HepG2 (cell line): Measurements from ENCODE around the gene NDUFS2. TPM values are rescaled to one million over a fixed set of nuclear protein-coding genes. Genes with fewer than 3 reads are reported as not detected.

Experiments
- AKAP8 ChIP-seq: sonication (generic); formaldehyde crosslinking; IDR thresholded peaks from 2 replicates; pipeline ENCODE4 v1.5.1; 2020; ENCODE audit warnings: mild to moderate bottlenecking, missing genetic modification reagents
- GLI4 ChIP-seq: sonication (generic); formaldehyde crosslinking; IDR thresholded peaks from 2 replicates; pipeline ENCODE4 v1.5.1; 2020; ENCODE audit warnings: missing genetic modification reagents, mild to moderate bottlenecking, moderate library complexity, borderline replicate concordance
- KLF15 ChIP-seq: sonication (generic); formaldehyde crosslinking; IDR thresholded peaks from 2 replicates; pipeline ENCODE4 v1.8.1; 2023; ENCODE audit warnings: borderline replicate concordance, mild to moderate bottlenecking, inconsistent platforms, missing genetic modification reagents, mixed read lengths
- MYC ChIP-seq: sonication (generic); formaldehyde crosslinking; IDR thresholded peaks from 2 replicates; pipeline ENCODE4 v1.9.0; 2021; ENCODE audit warnings: missing genetic modification reagents, borderline replicate concordance
- PCBP1 ChIP-seq: fragments of 200-400 bp; formaldehyde crosslinking; IDR thresholded peaks from 2 replicates; pipeline ENCODE4 v1.6.1; 2017; ENCODE audit warnings: mild to moderate bottlenecking, low read depth, low read length, borderline replicate concordance
- RAD51 ChIP-seq: fragments of 450-650 bp; IDR thresholded peaks from 2 replicates; pipeline ENCODE4 v1.6.1; 2016; ENCODE audit warnings: borderline replicate concordance
- RCOR2 ChIP-seq: IDR thresholded peaks from 2 replicates; pipeline ENCODE4 v1.6.1; 2016; ENCODE audit warnings: missing biosample characterization, missing genetic modification reagents
- SIX4 ChIP-seq: sonication (generic); formaldehyde crosslinking; IDR thresholded peaks from 2 replicates; pipeline ENCODE4 v1.4.0; 2020; ENCODE audit warnings: missing genetic modification reagents
- ZMAT3 ChIP-seq: sonication (generic); formaldehyde crosslinking; conservative IDR thresholded peaks from 2 replicates; pipeline ENCODE4 v1.7.0; 2021; ENCODE audit warnings: missing genetic modification reagents
- ZMYM3 ChIP-seq: sonication (generic); formaldehyde crosslinking; IDR thresholded peaks from 2 replicates; pipeline ENCODE4 v1.5.1; 2020; ENCODE audit warnings: mild to moderate bottlenecking, missing genetic modification reagents
- ZNF264 ChIP-seq: sonication (generic); formaldehyde crosslinking; IDR thresholded peaks from 2 replicates; pipeline ENCODE4 v1.4.0; 2020; ENCODE audit warnings: missing genetic modification reagents
- ZNF335 ChIP-seq: sonication (generic); formaldehyde crosslinking; IDR thresholded peaks from 2 replicates; pipeline ENCODE4 v1.4.0; 2020; ENCODE audit warnings: missing genetic modification reagents
- ZNF546 ChIP-seq: sonication (generic); formaldehyde crosslinking; conservative IDR thresholded peaks from 2 replicates; pipeline ENCODE4 v1.8.1; 2023; ENCODE audit warnings: mild to moderate bottlenecking, missing genetic modification reagents
- ZNF629 ChIP-seq: sonication (generic); formaldehyde crosslinking; conservative IDR thresholded peaks from 2 replicates; pipeline ENCODE4 v1.5.0; 2020; ENCODE audit warnings: missing genetic modification reagents
- ZNF674 ChIP-seq: sonication (generic); formaldehyde crosslinking; IDR thresholded peaks from 2 replicates; pipeline ENCODE4 v1.5.0; 2020; ENCODE audit warnings: low read depth, mild to moderate bottlenecking, missing genetic modification reagents
- ZNF781 ChIP-seq: sonication (generic); formaldehyde crosslinking; IDR thresholded peaks from 2 replicates; pipeline ENCODE4 v1.5.1; 2020; ENCODE audit warnings: borderline replicate concordance, mild to moderate bottlenecking, missing genetic modification reagents; ENCODE audit errors: not compliant biosample characterization
- ZNF839 ChIP-seq: sonication (generic); formaldehyde crosslinking; IDR thresholded peaks from 2 replicates; pipeline ENCODE4 v1.4.0; 2020; ENCODE audit warnings: missing genetic modification reagents, mild to moderate bottlenecking, borderline replicate concordance
- ZSCAN20 ChIP-seq: sonication (generic); formaldehyde crosslinking; IDR thresholded peaks from 2 replicates; pipeline ENCODE4 v1.4.0; 2020; ENCODE audit warnings: missing genetic modification reagents, mild to moderate bottlenecking, borderline replicate concordance
- polyA plus RNA-seq, 8 experiments: library from polyadenylated mRNA; depleted of rRNA in 3 of 8; stranded (reverse) in 7 of 8; unstranded in 1 of 8; fragments of >200 nt; fragmentation: Illumina TruSeq in 4 of 8; extraction: Trizol in 4 of 8; gene quantifications; 2 replicates each; pipeline versions ENCODE4 v1.2.1 to v1.2.3, GENCODE V29; 2011 to 2016; ENCODE audit warnings: low read depth in 4 of 8, missing spikeins in 1 of 8, mixed read lengths in 1 of 8; ENCODE audit not compliant: insufficient read depth in 1 of 8
- total RNA-seq, 5 experiments: library from RNA; depleted of rRNA; stranded (reverse); fragments of >200 nt; fragmentation: Illumina TruSeq; extraction: Trizol; gene quantifications; 2 replicates each; pipeline ENCODE4 v1.2.3, GENCODE V29; 2016; ENCODE audit warnings: low read depth in 1 of 5
- TF ChIP-seq, protein P1 (sequence below): sonication (generic); formaldehyde crosslinking; IDR thresholded peaks from 2 replicates; pipeline ENCODE4 v1.4.0; 2020; ENCODE audit warnings: mild to moderate bottlenecking, missing genetic modification reagents, borderline replicate concordance
- TF ChIP-seq, protein P2 (sequence below): sonication (generic); formaldehyde crosslinking; IDR thresholded peaks from 2 replicates; pipeline ENCODE4 v1.8.1; 2023; ENCODE audit warnings: mild to moderate bottlenecking, missing genetic modification reagents, borderline replicate concordance
- TF ChIP-seq, protein P3 (sequence below): sonication (generic); formaldehyde crosslinking; IDR thresholded peaks from 2 replicates; pipeline ENCODE4 v1.5.1; 2020; ENCODE audit warnings: missing genetic modification reagents, mild to moderate bottlenecking, borderline replicate concordance
- TF ChIP-seq, protein P4 (sequence below): sonication (generic); formaldehyde crosslinking; IDR thresholded peaks from 2 replicates; pipeline ENCODE4 v1.8.0; 2022; ENCODE audit warnings: mild to moderate bottlenecking, missing genetic modification reagents, moderate library complexity

The NDUFS2 gene
- total and polyA plus RNA-seq, 2 of the 13 experiments (the other 11 are each of a cell fraction or from before 2014, with no cell fraction given) = 89.9 to 118 TPM

DNA sequence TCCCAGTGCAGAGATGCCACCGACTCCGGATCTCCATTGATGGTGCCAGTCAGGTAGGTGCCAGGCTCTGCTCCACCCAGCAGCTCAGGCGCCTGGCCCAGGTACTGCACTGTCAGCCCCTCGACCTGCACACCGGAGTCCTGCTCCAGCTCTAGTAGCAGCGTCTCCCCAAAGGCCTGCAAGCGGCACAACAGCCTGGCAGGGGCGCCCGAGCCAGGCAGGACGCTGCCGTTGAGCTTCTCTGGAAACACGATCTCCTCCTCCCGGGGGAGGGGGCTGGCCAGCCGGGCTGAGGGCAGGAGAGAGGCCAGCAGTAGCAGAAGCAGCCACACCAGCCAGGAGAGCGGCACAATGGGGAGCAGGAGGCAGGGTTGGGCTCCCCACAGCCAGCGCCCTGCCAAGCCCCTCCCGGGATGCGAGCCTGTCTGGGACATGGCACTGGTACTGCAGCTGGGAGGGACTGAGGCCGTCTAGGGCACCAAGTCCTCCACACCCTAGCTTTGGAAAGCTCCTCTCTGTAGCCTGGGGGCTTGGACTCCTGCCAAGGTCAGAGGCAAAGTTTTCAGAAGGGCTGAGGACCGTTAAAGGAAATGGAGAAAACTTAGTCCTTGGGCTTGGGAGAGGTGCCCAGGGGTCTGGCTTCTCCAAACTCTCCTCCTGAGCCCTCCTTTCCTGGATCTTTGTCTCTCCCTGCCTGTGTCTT is 3.8 kb upstream of the NDUFS2 start (continued):
- TF ChIP-seq, protein P1, sequence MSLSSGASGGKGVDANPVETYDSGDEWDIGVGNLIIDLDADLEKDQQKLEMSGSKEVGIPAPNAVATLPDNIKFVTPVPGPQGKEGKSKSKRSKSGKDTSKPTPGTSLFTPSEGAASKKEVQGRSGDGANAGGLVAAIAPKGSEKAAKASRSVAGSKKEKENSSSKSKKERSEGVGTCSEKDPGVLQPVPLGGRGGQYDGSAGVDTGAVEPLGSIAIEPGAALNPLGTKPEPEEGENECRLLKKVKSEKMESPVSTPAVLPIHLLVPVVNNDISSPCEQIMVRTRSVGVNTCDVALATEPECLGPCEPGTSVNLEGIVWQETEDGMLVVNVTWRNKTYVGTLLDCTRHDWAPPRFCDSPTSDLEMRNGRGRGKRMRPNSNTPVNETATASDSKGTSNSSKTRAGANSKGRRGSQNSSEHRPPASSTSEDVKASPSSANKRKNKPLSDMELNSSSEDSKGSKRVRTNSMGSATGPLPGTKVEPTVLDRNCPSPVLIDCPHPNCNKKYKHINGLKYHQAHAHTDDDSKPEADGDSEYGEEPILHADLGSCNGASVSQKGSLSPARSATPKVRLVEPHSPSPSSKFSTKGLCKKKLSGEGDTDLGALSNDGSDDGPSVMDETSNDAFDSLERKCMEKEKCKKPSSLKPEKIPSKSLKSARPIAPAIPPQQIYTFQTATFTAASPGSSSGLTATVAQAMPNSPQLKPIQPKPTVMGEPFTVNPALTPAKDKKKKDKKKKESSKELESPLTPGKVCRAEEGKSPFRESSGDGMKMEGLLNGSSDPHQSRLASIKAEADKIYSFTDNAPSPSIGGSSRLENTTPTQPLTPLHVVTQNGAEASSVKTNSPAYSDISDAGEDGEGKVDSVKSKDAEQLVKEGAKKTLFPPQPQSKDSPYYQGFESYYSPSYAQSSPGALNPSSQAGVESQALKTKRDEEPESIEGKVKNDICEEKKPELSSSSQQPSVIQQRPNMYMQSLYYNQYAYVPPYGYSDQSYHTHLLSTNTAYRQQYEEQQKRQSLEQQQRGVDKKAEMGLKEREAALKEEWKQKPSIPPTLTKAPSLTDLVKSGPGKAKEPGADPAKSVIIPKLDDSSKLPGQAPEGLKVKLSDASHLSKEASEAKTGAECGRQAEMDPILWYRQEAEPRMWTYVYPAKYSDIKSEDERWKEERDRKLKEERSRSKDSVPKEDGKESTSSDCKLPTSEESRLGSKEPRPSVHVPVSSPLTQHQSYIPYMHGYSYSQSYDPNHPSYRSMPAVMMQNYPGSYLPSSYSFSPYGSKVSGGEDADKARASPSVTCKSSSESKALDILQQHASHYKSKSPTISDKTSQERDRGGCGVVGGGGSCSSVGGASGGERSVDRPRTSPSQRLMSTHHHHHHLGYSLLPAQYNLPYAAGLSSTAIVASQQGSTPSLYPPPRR (CRISPR knock-in tag) = 0 out of 2 replicates have a peak, but pooled peaks have one; percentile 26
- no peak for TF ChIP-seq ZNF629 (CRISPR knock-in tag)
- no peak for TF ChIP-seq RCOR2 (CRISPR knock-in tag)
- no peak for TF ChIP-seq PCBP1
- no peak for TF ChIP-seq KLF15 (CRISPR knock-in tag)
- TF ChIP-seq SIX4 = peak; percentile 56; the same call in 1 of the 2 replicates
- TF ChIP-seq GLI4 (CRISPR knock-in tag) = no peak
- TF ChIP-seq ZMYM3 (CRISPR knock-in tag) = no peak
- no peak for TF ChIP-seq ZNF674
- no peak for TF ChIP-seq AKAP8 (CRISPR knock-in tag)
- peak; percentile 22; the same call in 1 of the 2 replicates for TF ChIP-seq MYC
- no peak for TF ChIP-seq ZSCAN20 (CRISPR knock-in tag)
- no peak for TF ChIP-seq ZNF264 (CRISPR knock-in tag)
- TF ChIP-seq RAD51 = no peak
- TF ChIP-seq, protein P2, sequence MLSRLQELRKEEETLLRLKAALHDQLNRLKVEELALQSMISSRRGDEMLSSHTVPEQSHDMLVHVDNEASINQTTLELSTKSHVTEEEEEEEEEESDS (CRISPR knock-in tag) = no peak
- no peak for TF ChIP-seq ZNF839 (CRISPR knock-in tag)
- TF ChIP-seq ZMAT3 (CRISPR knock-in tag) = 0 out of 2 replicates have a peak, but pooled peaks have one; percentile 28
- TF ChIP-seq ZNF546 (CRISPR knock-in tag) = no peak
- TF ChIP-seq ZNF335 = no peak
- TF ChIP-seq, protein P3, sequence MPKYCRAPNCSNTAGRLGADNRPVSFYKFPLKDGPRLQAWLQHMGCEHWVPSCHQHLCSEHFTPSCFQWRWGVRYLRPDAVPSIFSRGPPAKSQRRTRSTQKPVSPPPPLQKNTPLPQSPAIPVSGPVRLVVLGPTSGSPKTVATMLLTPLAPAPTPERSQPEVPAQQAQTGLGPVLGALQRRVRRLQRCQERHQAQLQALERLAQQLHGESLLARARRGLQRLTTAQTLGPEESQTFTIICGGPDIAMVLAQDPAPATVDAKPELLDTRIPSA (CRISPR knock-in tag) = 0 out of 2 replicates have a peak, but pooled peaks have one; percentile 35
- TF ChIP-seq, protein P4, sequence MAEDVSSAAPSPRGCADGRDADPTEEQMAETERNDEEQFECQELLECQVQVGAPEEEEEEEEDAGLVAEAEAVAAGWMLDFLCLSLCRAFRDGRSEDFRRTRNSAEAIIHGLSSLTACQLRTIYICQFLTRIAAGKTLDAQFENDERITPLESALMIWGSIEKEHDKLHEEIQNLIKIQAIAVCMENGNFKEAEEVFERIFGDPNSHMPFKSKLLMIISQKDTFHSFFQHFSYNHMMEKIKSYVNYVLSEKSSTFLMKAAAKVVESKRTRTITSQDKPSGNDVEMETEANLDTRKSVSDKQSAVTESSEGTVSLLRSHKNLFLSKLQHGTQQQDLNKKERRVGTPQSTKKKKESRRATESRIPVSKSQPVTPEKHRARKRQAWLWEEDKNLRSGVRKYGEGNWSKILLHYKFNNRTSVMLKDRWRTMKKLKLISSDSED (CRISPR knock-in tag) = no peak
- TF ChIP-seq ZNF781 = no peak
